DND-41 (cell line): ENCODE data around the gene HEATR5B.

ENCODE experiments used
- EZH2 ChIP-seq: IDR thresholded peaks from 3 replicates; pipeline ENCODE4 v1.6.1; 2012; ENCODE audit warnings: borderline replicate concordance, low read depth, mild to moderate bottlenecking, moderate library complexity, low read length, inconsistent platforms; ENCODE audit not compliant: severe bottlenecking
- TF ChIP-seq, protein P1 (sequence below): IDR thresholded peaks from 2 replicates; pipeline ENCODE4 v1.5.1; 2012; ENCODE audit warnings: borderline replicate concordance, low read length, moderate library complexity, mild to moderate bottlenecking; ENCODE audit not compliant: poor library complexity, severe bottlenecking; ENCODE audit errors: extremely low read depth

DNA sequence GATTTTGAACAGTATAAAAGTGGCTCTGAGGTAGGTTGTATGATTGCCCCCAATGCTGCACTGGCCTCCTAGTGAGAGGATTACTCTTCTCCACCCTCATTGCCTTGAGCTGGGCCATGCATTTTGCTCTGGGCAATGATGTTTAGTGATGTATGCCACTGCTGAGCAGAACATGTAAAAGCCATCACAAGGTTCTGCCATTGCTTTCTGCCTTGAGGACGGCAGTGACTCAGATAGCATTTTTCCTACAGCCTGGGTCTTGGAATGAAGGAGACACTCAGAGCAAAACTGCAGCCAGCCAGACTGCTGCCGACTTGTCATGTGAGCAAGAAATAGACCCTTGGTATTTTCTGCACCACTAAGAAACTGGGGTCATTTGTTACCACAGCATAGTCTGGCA, 27.8 kb upstream of the HEATR5B start:
- TF ChIP-seq, protein P1, sequence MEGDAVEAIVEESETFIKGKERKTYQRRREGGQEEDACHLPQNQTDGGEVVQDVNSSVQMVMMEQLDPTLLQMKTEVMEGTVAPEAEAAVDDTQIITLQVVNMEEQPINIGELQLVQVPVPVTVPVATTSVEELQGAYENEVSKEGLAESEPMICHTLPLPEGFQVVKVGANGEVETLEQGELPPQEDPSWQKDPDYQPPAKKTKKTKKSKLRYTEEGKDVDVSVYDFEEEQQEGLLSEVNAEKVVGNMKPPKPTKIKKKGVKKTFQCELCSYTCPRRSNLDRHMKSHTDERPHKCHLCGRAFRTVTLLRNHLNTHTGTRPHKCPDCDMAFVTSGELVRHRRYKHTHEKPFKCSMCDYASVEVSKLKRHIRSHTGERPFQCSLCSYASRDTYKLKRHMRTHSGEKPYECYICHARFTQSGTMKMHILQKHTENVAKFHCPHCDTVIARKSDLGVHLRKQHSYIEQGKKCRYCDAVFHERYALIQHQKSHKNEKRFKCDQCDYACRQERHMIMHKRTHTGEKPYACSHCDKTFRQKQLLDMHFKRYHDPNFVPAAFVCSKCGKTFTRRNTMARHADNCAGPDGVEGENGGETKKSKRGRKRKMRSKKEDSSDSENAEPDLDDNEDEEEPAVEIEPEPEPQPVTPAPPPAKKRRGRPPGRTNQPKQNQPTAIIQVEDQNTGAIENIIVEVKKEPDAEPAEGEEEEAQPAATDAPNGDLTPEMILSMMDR = no peak
- no peak for TF ChIP-seq EZH2
